WTC11 (cell line): Measurements from ENCODE around the gene LAMTOR5.
"Not testable (repeated sequence)": the region's sequence is repeated elsewhere in the genome, so short reads cannot be mapped to it uniquely, and the experiment has no call there.

Experiments
- CREB1 ChIP-seq: sonication (generic); formaldehyde crosslinking; IDR thresholded peaks from 2 replicates; pipeline ENCODE4 v1.8.0; 2023; ENCODE audit warnings: mild to moderate bottlenecking, missing genetic modification reagents
- CREM ChIP-seq: sonication (generic); formaldehyde crosslinking; IDR thresholded peaks from 2 replicates; pipeline ENCODE4 v1.8.1; 2022; ENCODE audit warnings: mild to moderate bottlenecking, missing genetic modification reagents, moderate library complexity
- FOXP1 ChIP-seq: sonication (generic); formaldehyde crosslinking; IDR thresholded peaks from 2 replicates; pipeline ENCODE4 v1.8.0; 2022; ENCODE audit warnings: missing genetic modification reagents, mild to moderate bottlenecking, moderate library complexity, borderline replicate concordance
- TF ChIP-seq, protein P1 (sequence below): fragments of 200-600 bp; IDR thresholded peaks from 2 replicates; pipeline ENCODE4 v1.8.0; 2022; ENCODE audit warnings: antibody characterized with exemption
- TF ChIP-seq, protein P2 (sequence below): sonication (generic); formaldehyde crosslinking; IDR thresholded peaks from 2 replicates; pipeline ENCODE4 v1.8.1; 2022; ENCODE audit warnings: low read depth, missing genetic modification reagents, borderline replicate concordance
- TF ChIP-seq, protein P3 (sequence below): sonication (generic); formaldehyde crosslinking; IDR thresholded peaks from 2 replicates; pipeline ENCODE4 v1.8.0; 2022; ENCODE audit warnings: mild to moderate bottlenecking, missing genetic modification reagents
- TF ChIP-seq, protein P4 (sequence below): sonication (generic); formaldehyde crosslinking; conservative IDR thresholded peaks from 2 replicates; pipeline ENCODE4 v1.8.1; 2023; ENCODE audit warnings: mild to moderate bottlenecking, low read depth, missing genetic modification reagents, moderate library complexity

DNA sequence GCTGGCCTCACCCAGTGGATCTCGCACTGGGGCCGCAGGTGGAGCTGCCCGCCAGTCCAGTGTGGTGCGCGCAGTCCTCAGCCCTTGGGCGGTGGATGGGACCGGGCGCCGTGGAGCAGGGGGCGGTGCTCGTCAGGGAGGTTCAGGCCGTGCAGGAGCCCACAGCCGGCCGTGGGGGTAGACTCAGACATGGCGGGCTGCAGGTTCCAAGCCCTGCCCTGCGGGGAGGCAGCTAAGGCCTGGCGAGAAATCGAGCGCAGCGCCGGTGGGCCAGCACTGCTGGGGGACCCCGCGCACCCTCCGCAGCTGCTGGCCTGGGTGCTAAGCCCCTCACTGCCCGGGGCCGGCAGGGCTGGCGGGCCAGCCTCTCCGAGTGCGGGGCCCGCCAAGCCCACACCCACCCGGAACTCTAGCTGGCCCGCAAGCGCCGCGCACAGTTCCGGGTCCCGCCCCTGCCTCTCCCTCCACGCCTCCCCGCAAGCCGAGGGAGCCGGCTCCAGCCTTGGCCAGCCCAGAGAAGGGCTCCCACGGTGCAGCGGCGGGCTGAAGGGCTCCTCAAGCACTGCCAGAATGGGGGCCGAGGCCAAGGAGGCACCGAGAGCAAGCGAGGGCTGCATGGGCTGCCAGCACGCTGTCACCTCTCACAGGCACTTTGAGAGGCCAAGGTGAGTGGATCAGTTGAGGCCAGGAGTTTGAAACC, 11.1 kb downstream of the LAMTOR5 start:
- not testable (repeated sequence) for TF ChIP-seq CREM, CREB1, FOXP1 (CRISPR knock-in tag)
- TF ChIP-seq, protein P1, sequence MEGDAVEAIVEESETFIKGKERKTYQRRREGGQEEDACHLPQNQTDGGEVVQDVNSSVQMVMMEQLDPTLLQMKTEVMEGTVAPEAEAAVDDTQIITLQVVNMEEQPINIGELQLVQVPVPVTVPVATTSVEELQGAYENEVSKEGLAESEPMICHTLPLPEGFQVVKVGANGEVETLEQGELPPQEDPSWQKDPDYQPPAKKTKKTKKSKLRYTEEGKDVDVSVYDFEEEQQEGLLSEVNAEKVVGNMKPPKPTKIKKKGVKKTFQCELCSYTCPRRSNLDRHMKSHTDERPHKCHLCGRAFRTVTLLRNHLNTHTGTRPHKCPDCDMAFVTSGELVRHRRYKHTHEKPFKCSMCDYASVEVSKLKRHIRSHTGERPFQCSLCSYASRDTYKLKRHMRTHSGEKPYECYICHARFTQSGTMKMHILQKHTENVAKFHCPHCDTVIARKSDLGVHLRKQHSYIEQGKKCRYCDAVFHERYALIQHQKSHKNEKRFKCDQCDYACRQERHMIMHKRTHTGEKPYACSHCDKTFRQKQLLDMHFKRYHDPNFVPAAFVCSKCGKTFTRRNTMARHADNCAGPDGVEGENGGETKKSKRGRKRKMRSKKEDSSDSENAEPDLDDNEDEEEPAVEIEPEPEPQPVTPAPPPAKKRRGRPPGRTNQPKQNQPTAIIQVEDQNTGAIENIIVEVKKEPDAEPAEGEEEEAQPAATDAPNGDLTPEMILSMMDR = not testable (repeated sequence)
- TF ChIP-seq, protein P2, sequence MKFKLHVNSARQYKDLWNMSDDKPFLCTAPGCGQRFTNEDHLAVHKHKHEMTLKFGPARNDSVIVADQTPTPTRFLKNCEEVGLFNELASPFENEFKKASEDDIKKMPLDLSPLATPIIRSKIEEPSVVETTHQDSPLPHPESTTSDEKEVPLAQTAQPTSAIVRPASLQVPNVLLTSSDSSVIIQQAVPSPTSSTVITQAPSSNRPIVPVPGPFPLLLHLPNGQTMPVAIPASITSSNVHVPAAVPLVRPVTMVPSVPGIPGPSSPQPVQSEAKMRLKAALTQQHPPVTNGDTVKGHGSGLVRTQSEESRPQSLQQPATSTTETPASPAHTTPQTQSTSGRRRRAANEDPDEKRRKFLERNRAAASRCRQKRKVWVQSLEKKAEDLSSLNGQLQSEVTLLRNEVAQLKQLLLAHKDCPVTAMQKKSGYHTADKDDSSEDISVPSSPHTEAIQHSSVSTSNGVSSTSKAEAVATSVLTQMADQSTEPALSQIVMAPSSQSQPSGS (CRISPR knock-in tag) = not testable (repeated sequence)
- TF ChIP-seq, protein P3, sequence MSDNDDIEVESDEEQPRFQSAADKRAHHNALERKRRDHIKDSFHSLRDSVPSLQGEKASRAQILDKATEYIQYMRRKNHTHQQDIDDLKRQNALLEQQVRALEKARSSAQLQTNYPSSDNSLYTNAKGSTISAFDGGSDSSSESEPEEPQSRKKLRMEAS (CRISPR knock-in tag) = not testable (repeated sequence)
- TF ChIP-seq, protein P4, sequence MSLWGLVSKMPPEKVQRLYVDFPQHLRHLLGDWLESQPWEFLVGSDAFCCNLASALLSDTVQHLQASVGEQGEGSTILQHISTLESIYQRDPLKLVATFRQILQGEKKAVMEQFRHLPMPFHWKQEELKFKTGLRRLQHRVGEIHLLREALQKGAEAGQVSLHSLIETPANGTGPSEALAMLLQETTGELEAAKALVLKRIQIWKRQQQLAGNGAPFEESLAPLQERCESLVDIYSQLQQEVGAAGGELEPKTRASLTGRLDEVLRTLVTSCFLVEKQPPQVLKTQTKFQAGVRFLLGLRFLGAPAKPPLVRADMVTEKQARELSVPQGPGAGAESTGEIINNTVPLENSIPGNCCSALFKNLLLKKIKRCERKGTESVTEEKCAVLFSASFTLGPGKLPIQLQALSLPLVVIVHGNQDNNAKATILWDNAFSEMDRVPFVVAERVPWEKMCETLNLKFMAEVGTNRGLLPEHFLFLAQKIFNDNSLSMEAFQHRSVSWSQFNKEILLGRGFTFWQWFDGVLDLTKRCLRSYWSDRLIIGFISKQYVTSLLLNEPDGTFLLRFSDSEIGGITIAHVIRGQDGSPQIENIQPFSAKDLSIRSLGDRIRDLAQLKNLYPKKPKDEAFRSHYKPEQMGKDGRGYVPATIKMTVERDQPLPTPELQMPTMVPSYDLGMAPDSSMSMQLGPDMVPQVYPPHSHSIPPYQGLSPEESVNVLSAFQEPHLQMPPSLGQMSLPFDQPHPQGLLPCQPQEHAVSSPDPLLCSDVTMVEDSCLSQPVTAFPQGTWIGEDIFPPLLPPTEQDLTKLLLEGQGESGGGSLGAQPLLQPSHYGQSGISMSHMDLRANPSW (CRISPR knock-in tag) = not testable (repeated sequence)
